Gastroesophageal sphincter (tissue), 3 donors: ENCODE data around the gene CSMD2.

Source experiments
- CTCF ChIP-seq, 4 experiments: fragments of 200-600 bp in 2 of 4; fragments of 450-650 bp in 2 of 4; sonication (generic) in 1 of 4; IDR thresholded peaks; one replicate each; pipeline ENCODE4 v1.5.1; 2017 to 2019; ENCODE audit warnings: antibody characterized with exemption in 4 of 4, mild to moderate bottlenecking in 2 of 4, moderate library complexity in 2 of 4
- POLR2A ChIP-seq, 2 donors: fragments of 450-650 bp; IDR thresholded peaks; one replicate each; pipeline ENCODE4 v1.6.1; 2017; ENCODE audit warnings: antibody characterized with exemption in 2 of 2, mild to moderate bottlenecking in 2 of 2, moderate library complexity in 1 of 2
- POLR2AphosphoS5 ChIP-seq: sonication (generic); formaldehyde crosslinking; IDR thresholded peaks from one replicate; pipeline ENCODE4 v1.6.1; 2017; ENCODE audit warnings: antibody characterized with exemption

GRCh38 chr1:33996281-33996680 is 168.7 kb downstream of the CSMD2 start:
- TF ChIP-seq POLR2A (IDR thresholded peaks at IDR 0.05) = no peak
- TF ChIP-seq CTCF (IDR thresholded peaks at IDR 0.05) = no peak
- no peak for TF ChIP-seq POLR2AphosphoS5
